ENCODE measurements around the gene CSNK1D. TPM values are rescaled to one million over a fixed set of nuclear protein-coding genes. Genes with fewer than 3 reads are reported as not detected.

The CSNK1D gene
- total and polyA plus RNA-seq, 8 donors, result 55.9 to 180 (median 89.1) TPM

- 61 to 77% (median 67%) methylated on average over 18 to 24 of the region's 24 CpGs for WGBS, 5 donors
- TF ChIP-seq POLR2AphosphoS5 (IDR thresholded peaks at IDR 0.05) (no peak), CTCF (IDR thresholded peaks at IDR 0.05) (no peak), EP300 (IDR thresholded peaks at IDR 0.05) (no peak), POLR2A (IDR thresholded peaks at IDR 0.05) (no peak)
- H3K9me3 ChIP-seq, result no peaks in the 10 kb centered on the region
- H3K4me1 ChIP-seq, result peaks cover 15 to 41% (median 28%) of the 10 kb centered on the region in 4 donors
- no peak overlapping the region for H3K27ac ChIP-seq
- intact Hi-C loops (cut with DNase I; ENCODE audit: low total_unique reads), result no loop called here
- peaks cover 0 to 4% (median 0%) of the 10 kb centered on the region in 3 donors for H3K27me3 ChIP-seq
- no peak overlapping the region for H3K4me3 ChIP-seq
- H3K36me3 ChIP-seq, result no peaks in the 10 kb centered on the region
- no peak for DNase-seq
Measured at GRCh38 chr17:82225368-82226029, 48.0 kb downstream of the CSNK1D start.

- TF ChIP-seq CTCF (IDR thresholded peaks at IDR 0.05) (no peak), EP300 (IDR thresholded peaks at IDR 0.05) (no peak), POLR2A (IDR thresholded peaks at IDR 0.05) (no peak), POLR2AphosphoS5 (IDR thresholded peaks at IDR 0.05) (no peak)
- Histone ChIP-seq H3K27me3 (peaks cover 0 to 4% (median 0%) of the 10 kb centered on the region in 3 donors), H3K36me3 (no peaks in the 10 kb centered on the region), H3K4me3 (no peak overlapping the region), H3K27ac (no peak overlapping the region), H3K9me3 (no peaks in the 10 kb centered on the region), H3K4me1 (peaks cover 7 to 32% (median 20%) of the 10 kb centered on the region in 4 donors)
- no peak for DNase-seq
- intact Hi-C loops (cut with DNase I; ENCODE audit: low total_unique reads), result no loop called here
- WGBS, 5 donors, result 75 to 85% (median 81%) methylated on average over 8 of the region's 8 CpGs
Measured at GRCh38 chr17:82224666-82225065, 48.8 kb downstream of the CSNK1D start.

GRCh38 chr17:82223517-82223916, 50.0 kb downstream of the CSNK1D start:
- no peak for DNase-seq
- no peak overlapping the region for H3K4me3 ChIP-seq
- TF ChIP-seq POLR2AphosphoS5 (IDR thresholded peaks at IDR 0.05) (no peak), CTCF (IDR thresholded peaks at IDR 0.05) (no peak), EP300 (IDR thresholded peaks at IDR 0.05) (no peak)
- no peaks in the 10 kb centered on the region for H3K27me3 ChIP-seq
- H3K36me3 ChIP-seq, result no peaks in the 10 kb centered on the region
- 69 to 87% (median 78%) methylated on average over 5 of the region's 5 CpGs for WGBS, 5 donors
- peaks cover 0 to 23% (median 11%) of the 10 kb centered on the region in 4 donors for H3K4me1 ChIP-seq
- H3K27ac ChIP-seq, result no peak overlapping the region
- H3K9me3 ChIP-seq, result no peaks in the 10 kb centered on the region
- intact Hi-C loops (cut with DNase I; ENCODE audit: low total_unique reads), result no loop called here

GRCh38 chr17:82222816-82223215, 50.7 kb downstream of the CSNK1D start:
- no peak for DNase-seq
- H3K27me3 ChIP-seq, result no peaks in the 10 kb centered on the region
- TF ChIP-seq EP300 (IDR thresholded peaks at IDR 0.05) (no peak), POLR2A (IDR thresholded peaks at IDR 0.05) (no peak), POLR2AphosphoS5 (IDR thresholded peaks at IDR 0.05) (no peak), CTCF (IDR thresholded peaks at IDR 0.05) (no peak)
- H3K4me1 ChIP-seq, result peaks cover under 1 to 18% (median 6%) of the 10 kb centered on the region in 4 donors
- H3K27ac ChIP-seq, result no peak overlapping the region
- H3K4me3 ChIP-seq, result no peak overlapping the region
- H3K36me3 ChIP-seq, result no peaks in the 10 kb centered on the region
- intact Hi-C loops (cut with DNase I; ENCODE audit: low total_unique reads), result no loop called here
- H3K9me3 ChIP-seq, result no peaks in the 10 kb centered on the region
- WGBS, 5 donors, result 61 to 69% (median 68%) methylated on average over 10 of the region's 10 CpGs

Data from stomach (tissue), 9 donors.